Naive thymus-derived CD4-positive, alpha-beta T cell (primary cell): ENCODE measurements around the gene GSTM1. TPM values are rescaled to one million over a fixed set of nuclear protein-coding genes. Genes with fewer than 3 reads are reported as not detected.
A peak's percentile ranks its signal among the peaks of the same experiment; 100 is the strongest.

Source experiments
- ATAC-seq: fragments of 150-1000 bp; cut with Tn5 transposase; 2 replicates; pipeline ENCODE4 v1.10.0; 2021; ENCODE audit warnings: mild to moderate bottlenecking, moderate library complexity
- CTCF ChIA-PET: fragments of 350-600 bp; sonication (Branson Sonifier 250); formaldehyde crosslinking; loops from one replicate; lab custom pipeline; 2021; ENCODE audit warnings: antibody characterized with exemption; lab: Charles Lee
- POLR2A ChIA-PET: fragments of 350-600 bp; sonication (Branson Sonifier 250); formaldehyde crosslinking; loops from one replicate; lab custom pipeline; 2021; ENCODE audit warnings: antibody characterized with exemption, inconsistent platforms; lab: Charles Lee
- DNase-seq, 9 donors: peaks; one replicate each; pipeline versions ENCODE4 v3.0.0 to v3.0.0-alpha.2; 2020 to 2022; ENCODE audit warnings: mixed read lengths in 1 of 9
- H3K27ac ChIP-seq: one replicate; pipeline ENCODE4 v1.7.0; 2013; ENCODE audit warnings: mild to moderate bottlenecking, low read depth, low read length, moderate library complexity
- H3K27me3 ChIP-seq, 2 donors: one replicate each; pipeline ENCODE4 v1.7.0; 2013; ENCODE audit warnings: low read length in 2 of 2, mild to moderate bottlenecking in 2 of 2, moderate library complexity in 2 of 2; ENCODE audit not compliant: control insufficient read depth in 2 of 2, insufficient read depth in 2 of 2
- H3K36me3 ChIP-seq, 3 experiments: 1 replicate in 2 of 3; 2 replicates in 1 of 3; pipeline ENCODE4 v1.7.0; 2013; ENCODE audit warnings: low read length in 3 of 3, mild to moderate bottlenecking in 3 of 3, moderate library complexity in 1 of 3; ENCODE audit not compliant: insufficient read depth in 3 of 3, control insufficient read depth in 2 of 3
- H3K4me1 ChIP-seq, 2 donors: one replicate each; pipeline ENCODE4 v1.7.0; 2013; ENCODE audit warnings: low read length in 2 of 2, mild to moderate bottlenecking in 2 of 2, moderate library complexity in 1 of 2; ENCODE audit not compliant: control insufficient read depth in 2 of 2, insufficient read depth in 2 of 2
- H3K4me3 ChIP-seq: 2 replicates; pipeline ENCODE4 v1.7.0; 2013; ENCODE audit warnings: mild to moderate bottlenecking, low read length
- H3K9me3 ChIP-seq, 3 experiments: 1 replicate in 2 of 3; 2 replicates in 1 of 3; pipeline ENCODE4 v1.7.0; 2013; ENCODE audit warnings: low read length in 3 of 3; ENCODE audit not compliant: control insufficient read depth in 2 of 3
- H3K27ac Mint-ChIP-seq, 9 donors: one replicate each; pipeline ENCODE4 v1.8.0; 2020 to 2022; ENCODE audit warnings: mixed read lengths in 9 of 9, mild to moderate bottlenecking in 8 of 9, moderate library complexity in 5 of 9, inconsistent platforms in 2 of 9
- H3K27me3 Mint-ChIP-seq, 5 donors: one replicate each; pipeline ENCODE4 v1.8.0; 2021 to 2022; ENCODE audit warnings: mixed read lengths in 5 of 5, mild to moderate bottlenecking in 1 of 5
- H3K36me3 Mint-ChIP-seq, 5 donors: one replicate each; pipeline ENCODE4 v1.8.0; 2020 to 2022; ENCODE audit warnings: mixed read lengths in 5 of 5, mild to moderate bottlenecking in 3 of 5, inconsistent platforms in 1 of 5
- H3K4me1 Mint-ChIP-seq, 7 donors: one replicate each; pipeline ENCODE4 v1.8.0; 2020 to 2022; ENCODE audit warnings: mixed read lengths in 7 of 7, mild to moderate bottlenecking in 3 of 7, inconsistent platforms in 1 of 7
- H3K4me3 Mint-ChIP-seq, 10 donors: one replicate each; pipeline ENCODE4 v1.8.0; 2020 to 2022; ENCODE audit warnings: mild to moderate bottlenecking in 10 of 10, mixed read lengths in 10 of 10, moderate library complexity in 6 of 10, inconsistent platforms in 2 of 10
- H3K9me3 Mint-ChIP-seq, 11 donors: one replicate each; pipeline ENCODE4 v1.8.0; 2020 to 2022; ENCODE audit warnings: mixed read lengths in 11 of 11, mild to moderate bottlenecking in 4 of 11, inconsistent platforms in 1 of 11, moderate library complexity in 1 of 11
- intact Hi-C, 2 donors: fragments of 100-400 bp; cut with micrococcal nuclease; formaldehyde crosslinking; loops; one replicate each; pipeline ENCODE4 v1.15.1; 2023
- polyA plus RNA-seq, 2 donors: library from polyadenylated mRNA; unstranded; fragments of 300-500 nt; fragmentation: Illumina TruSeq; gene quantifications; one replicate each; pipeline ENCODE4 v1.2.3, GENCODE V29; 2021
- total RNA-seq, 6 experiments: library from RNA in 5 of 6; stranded (reverse) in 5 of 6; gene quantifications; 1 replicate in 5 of 6; 2 replicates in 1 of 6; pipeline ENCODE4 v1.2.3 and lab custom pipeline; 2021 to 2026

Gene GSTM1
- total and polyA plus RNA-seq, 7 experiments from 2014 or later, result 45.9 to 83.6 (median 62.4) TPM; not detected in 4

- no peak overlapping the region for H3K4me3 ChIP-seq
- Mint-ChIP-seq H3K27ac (peak overlapping the region in 1 of 9 donors; percentile 4), H3K9me3 (peaks cover 0 to 3% (median 0%) of the 10 kb centered on the region in 11 donors), H3K4me3 (no peak overlapping the region), H3K36me3 (no peaks in the 10 kb centered on the region), H3K4me1 (peaks cover 3 to 15% (median 5%) of the 10 kb centered on the region in 7 donors), H3K27me3 (peaks cover 0 to 7% (median 0%) of the 10 kb centered on the region in 5 donors)
- no peaks in the 10 kb centered on the region for H3K36me3 ChIP-seq
- intact Hi-C loops, result loop anchor here (2.0 to 5.0 kb wide), 4 partner anchors 45 to 465 kb away; partner anchors contain the start of genes CSF1 (in 1 of the 2) and GSTM1 (in 1 of the 2)
- no peak for ATAC-seq
- H3K27ac ChIP-seq, result no peak overlapping the region
- H3K9me3 ChIP-seq, result no peaks in the 10 kb centered on the region
- CTCF ChIA-PET, result interaction anchor here (0.8 to 9.2 kb wide), 10 partner anchors 9 to 370 kb away, joined by 3 to 116 read pairs (median 28); partner anchors contain the start of genes AHCYL1 and GSTM4
- H3K4me1 ChIP-seq, result peaks cover 6 to 7% of the 10 kb centered on the region in 2 donors
- H3K27me3 ChIP-seq, result no peaks in the 10 kb centered on the region
- DNase-seq, result no peak
- POLR2A ChIA-PET, result interaction anchor here (1.0 to 1.2 kb wide), 3 partner anchors 81 to 131 kb away, joined by 3 to 7 read pairs (median 3); partner anchors contain the start of gene GNAI3
Measured at GRCh38 chr1:109641861-109642260, 45.8 kb upstream of the GSTM1 start.

GRCh38 chr1:109642626-109643025, 45.0 kb upstream of the GSTM1 start:
- peak overlapping the region in 1 of 9 donors; percentile 47 for H3K27ac Mint-ChIP-seq
- peaks cover 3 to 15% (median 5%) of the 10 kb centered on the region in 7 donors for H3K4me1 Mint-ChIP-seq
- intact Hi-C loops, result loop anchor here (1.0 to 5.0 kb wide), 9 partner anchors 14 to 465 kb away; partner anchors contain the start of genes AHCYL1 (in 2 of the 2), GSTM4 (in 2 of the 2), CSF1 (in 1 of the 2) and GSTM1 (in 1 of the 2)
- no peaks in the 10 kb centered on the region for H3K9me3 ChIP-seq
- no peak for ATAC-seq
- no peaks in the 10 kb centered on the region for H3K27me3 ChIP-seq
- POLR2A ChIA-PET, result interaction anchor here (1.2 kb wide), 1 partner anchor 131 kb away, joined by 3 read pairs; no protein-coding TSS in a partner anchor
- DNase-seq, result no peak
- H3K27me3 Mint-ChIP-seq, result peaks cover 0 to 7% (median 0%) of the 10 kb centered on the region in 5 donors
- peaks cover 6 to 7% of the 10 kb centered on the region in 2 donors for H3K4me1 ChIP-seq
- H3K4me3 Mint-ChIP-seq, result no peak overlapping the region
- no peaks in the 10 kb centered on the region for H3K36me3 ChIP-seq
- CTCF ChIA-PET, result interaction anchor here (0.9 to 9.2 kb wide), 7 partner anchors 14 to 342 kb away, joined by 3 to 84 read pairs (median 13); partner anchors contain the start of genes AHCYL1 and GSTM4
- no peak overlapping the region for H3K27ac ChIP-seq
- no peaks in the 10 kb centered on the region for H3K36me3 Mint-ChIP-seq
- H3K4me3 ChIP-seq, result no peak overlapping the region
- peaks cover 0 to 3% (median 0%) of the 10 kb centered on the region in 11 donors for H3K9me3 Mint-ChIP-seq

DNA sequence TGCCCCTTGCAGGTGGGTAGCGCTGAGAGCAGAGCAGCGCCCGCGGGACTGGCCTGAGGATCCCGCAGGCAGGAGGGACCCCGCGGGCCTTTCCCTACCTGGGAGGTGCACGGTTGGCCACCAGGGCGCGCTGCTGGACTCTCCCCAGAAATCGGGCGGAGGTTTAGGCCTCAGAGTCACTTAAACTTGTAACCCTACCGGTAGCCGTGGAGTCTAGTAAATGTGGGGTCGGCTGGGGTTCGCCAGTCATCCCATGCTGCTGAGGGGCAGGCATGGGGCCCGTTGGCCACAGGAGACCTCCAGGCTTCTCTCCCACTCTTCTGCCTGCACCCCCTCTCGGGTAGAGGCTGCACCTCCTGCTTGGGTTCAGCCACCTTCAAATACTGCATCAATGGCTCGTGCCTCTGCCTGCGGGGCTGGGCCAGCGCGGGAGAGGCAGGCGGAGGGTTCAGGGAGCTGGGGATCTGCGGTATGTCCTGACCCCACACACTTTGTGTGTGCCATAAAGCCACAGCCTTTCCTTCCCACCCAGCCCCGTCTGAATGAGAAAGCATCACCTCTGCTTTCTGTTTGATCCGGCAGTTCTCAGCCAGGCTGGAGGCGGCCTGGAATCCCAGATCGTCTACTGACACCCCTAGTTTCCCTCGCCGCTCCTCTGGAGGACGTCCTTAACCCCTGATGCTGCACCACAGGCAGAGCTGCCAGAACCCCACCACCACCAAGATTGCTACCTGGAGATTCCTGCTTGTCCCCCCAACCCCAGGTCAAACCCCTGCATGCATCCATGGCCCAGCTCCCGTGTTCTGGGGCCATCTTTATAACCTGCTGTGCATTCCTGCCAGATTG, 44.0 kb upstream of the GSTM1 start:
- peaks cover 0 to 3% (median 0%) of the 10 kb centered on the region in 11 donors for H3K9me3 Mint-ChIP-seq
- peak overlapping the region in 3 of 9 donors; percentile 22 to 81 (median 38) for H3K27ac Mint-ChIP-seq
- Histone ChIP-seq H3K9me3 (no peaks in the 10 kb centered on the region), H3K4me3 (no peak overlapping the region), H3K27me3 (no peaks in the 10 kb centered on the region), H3K27ac (no peak overlapping the region), H3K36me3 (no peaks in the 10 kb centered on the region), H3K4me1 (peaks cover 6 to 7% of the 10 kb centered on the region in 2 donors)
- ATAC-seq (peak; percentile 94), DNase-seq (peak; percentile 65 to 91 (median 79))
- H3K27me3 Mint-ChIP-seq, result peaks cover 0 to 7% (median 0%) of the 10 kb centered on the region in 5 donors
- intact Hi-C loops, result loop anchor here (1.0 to 5.0 kb wide), 9 partner anchors 13 to 464 kb away; partner anchors contain the start of genes AHCYL1 (in 2 of the 2), GSTM4 (in 2 of the 2), CSF1 (in 1 of the 2) and GSTM1 (in 1 of the 2)
- no peak overlapping the region for H3K4me3 Mint-ChIP-seq
- H3K36me3 Mint-ChIP-seq, result no peaks in the 10 kb centered on the region
- ChIA-PET CTCF (interaction anchor here (0.6 to 9.2 kb wide), 9 partner anchors 9 to 341 kb away, joined by 4 to 84 read pairs (median 9); partner anchors contain the start of genes AHCYL1 and GSTM4), POLR2A (interaction anchor here (0.6 to 1.5 kb wide), 3 partner anchors 13 to 628 kb away, joined by 4 to 5 read pairs (median 4); partner anchors contain the start of gene AHCYL1)
- peaks cover 3 to 15% (median 5%) of the 10 kb centered on the region in 7 donors for H3K4me1 Mint-ChIP-seq

GRCh38 chr1:109644670-109645069, 42.9 kb upstream of the GSTM1 start:
- intact Hi-C loops, result loop anchor here in 1 of 2 donors (5.0 kb wide), 3 partner anchors 58 to 463 kb away; partner anchors contain the start of gene CSF1
- ChIA-PET CTCF (interaction anchor here (0.7 to 6.7 kb wide), 5 partner anchors 8 to 147 kb away, joined by 3 to 41 read pairs (median 3); partner anchors contain the start of gene GSTM4), POLR2A (interaction anchor here (0.6 to 0.7 kb wide), 2 partner anchors 12 to 355 kb away, joined by 4 to 6 read pairs; no protein-coding TSS in a partner anchor)
- ATAC-seq, result no peak
- Mint-ChIP-seq H3K9me3 (peaks cover 0 to 2% (median 0%) of the 10 kb centered on the region in 11 donors), H3K27me3 (peaks cover 0 to 10% (median 0%) of the 10 kb centered on the region in 5 donors), H3K36me3 (no peaks in the 10 kb centered on the region), H3K4me1 (peaks cover 5 to 17% (median 5%) of the 10 kb centered on the region in 7 donors), H3K4me3 (no peak overlapping the region), H3K27ac (no peak overlapping the region)
- Histone ChIP-seq H3K27ac (no peak overlapping the region), H3K36me3 (no peaks in the 10 kb centered on the region), H3K27me3 (no peaks in the 10 kb centered on the region), H3K4me3 (no peak overlapping the region), H3K4me1 (peaks cover 6 to 7% of the 10 kb centered on the region in 2 donors), H3K9me3 (no peaks in the 10 kb centered on the region)
- DNase-seq, result no peak

GRCh38 chr1:109649491-109649914, 38.1 kb upstream of the GSTM1 start:
- H3K36me3 Mint-ChIP-seq, result no peaks in the 10 kb centered on the region
- H3K4me3 Mint-ChIP-seq, result no peak overlapping the region
- no peak for ATAC-seq
- H3K27ac ChIP-seq, result no peak overlapping the region
- H3K4me1 ChIP-seq, result no peaks in the 10 kb centered on the region
- H3K9me3 Mint-ChIP-seq, result no peaks in the 10 kb centered on the region
- no peaks in the 10 kb centered on the region for H3K27me3 ChIP-seq
- no peaks in the 10 kb centered on the region for H3K9me3 ChIP-seq
- H3K4me1 Mint-ChIP-seq, result peaks cover 0 to 7% (median 2%) of the 10 kb centered on the region in 7 donors
- H3K27me3 Mint-ChIP-seq, result peaks cover 0 to 39% (median 5%) of the 10 kb centered on the region in 5 donors
- CTCF ChIA-PET, result interaction anchor here (0.7 to 6.1 kb wide), 6 partner anchors 10 to 127 kb away, joined by 3 to 42 read pairs (median 5); no protein-coding TSS in a partner anchor
- no peak overlapping the region for H3K4me3 ChIP-seq
- H3K36me3 ChIP-seq, result no peaks in the 10 kb centered on the region
- DNase-seq, result peak in 1 of 9 donors; percentile 6
- no peak overlapping the region for H3K27ac Mint-ChIP-seq
- intact Hi-C loops, result no loop called here
- POLR2A ChIA-PET, result interaction anchor here (0.6 kb wide), 1 partner anchor 130 kb away, joined by 6 read pairs; no protein-coding TSS in a partner anchor
